H1 (cell line): Measurements from ENCODE around the gene ACVR1.

ENCODE experiments used
- CBX5 ChIP-seq: fragments of 300-800, 300-1000 bp; sonication (generic); IDR thresholded peaks from 2 replicates; pipeline ENCODE4 v1.7.1; 2016; ENCODE audit warnings: antibody characterized with exemption, low read length, low read depth
- CEBPB ChIP-seq: IDR thresholded peaks from 2 replicates; pipeline ENCODE4 v1.6.1; 2012; ENCODE audit warnings: low read depth, low read length
- EP300 ChIP-seq, 2 experiments: IDR thresholded peaks; 1 replicate in 1 of 2; 2 replicates in 1 of 2; pipeline ENCODE4 v1.6.1; 2011 to 2012; ENCODE audit warnings: low read depth in 2 of 2, low read length in 2 of 2, mild to moderate bottlenecking in 2 of 2, borderline replicate concordance in 1 of 2, inconsistent platforms in 1 of 2, moderate library complexity in 1 of 2
- EZH2 ChIP-seq: fragments of 200-600 bp; sonication (generic); IDR thresholded peaks from 2 replicates; pipeline ENCODE4 v1.7.1; 2012; ENCODE audit warnings: low read depth, mild to moderate bottlenecking, moderate library complexity, low read length, inconsistent platforms; ENCODE audit not compliant: severe bottlenecking
- JUN ChIP-seq: IDR thresholded peaks from 2 replicates; pipeline ENCODE4 v1.6.1; 2011; ENCODE audit warnings: low read depth, mild to moderate bottlenecking, improper control_type of control experiment, low read length
- POLR2A ChIP-seq, 2 experiments: IDR thresholded peaks; 1 replicate in 1 of 2; 2 replicates in 1 of 2; pipeline ENCODE4 v1.6.1; 2011; ENCODE audit warnings: low read depth in 2 of 2, low read length in 2 of 2, mild to moderate bottlenecking in 2 of 2; ENCODE audit errors: control extremely low read depth in 1 of 2
- POLR2AphosphoS5 ChIP-seq: IDR thresholded peaks from 2 replicates; pipeline ENCODE4 v1.6.1; 2011; ENCODE audit warnings: low read depth, low read length
- SIRT6 ChIP-seq: IDR thresholded peaks from one replicate; pipeline ENCODE4 v1.7.1; 2012; ENCODE audit warnings: low read length, inconsistent platforms
- SRF ChIP-seq: IDR thresholded peaks from 2 replicates; pipeline ENCODE4 v1.6.1; 2011; ENCODE audit warnings: mild to moderate bottlenecking, low read depth, low read length, moderate library complexity
- TEAD4 ChIP-seq: IDR thresholded peaks from 2 replicates; pipeline ENCODE4 v1.6.1; 2012; ENCODE audit warnings: low read depth, low read length, inconsistent platforms, mixed read lengths
- YY1 ChIP-seq: IDR thresholded peaks from 2 replicates; pipeline ENCODE4 v1.6.1; 2011; ENCODE audit warnings: low read depth, mild to moderate bottlenecking, low read length
- TF ChIP-seq, protein P1 (sequence below): IDR thresholded peaks from 2 replicates; pipeline ENCODE4 v1.6.1; 2012; ENCODE audit warnings: inconsistent platforms
- TF ChIP-seq, protein P2 (sequence below), 3 experiments: IDR thresholded peaks; 1 replicate in 2 of 3; 2 replicates in 1 of 3; pipeline versions ENCODE4 v1.5.1 to v1.6.1; 2011; ENCODE audit warnings: low read length in 3 of 3, mild to moderate bottlenecking in 3 of 3, inconsistent platforms in 2 of 3, low read depth in 1 of 3, moderate library complexity in 1 of 3; ENCODE audit not compliant: insufficient read depth in 1 of 3; ENCODE audit errors: control extremely low read depth in 1 of 3
- TF ChIP-seq, protein P3 (sequence below): IDR thresholded peaks from 2 replicates; pipeline ENCODE4 v1.6.1; 2012; ENCODE audit warnings: low read length, inconsistent platforms

DNA sequence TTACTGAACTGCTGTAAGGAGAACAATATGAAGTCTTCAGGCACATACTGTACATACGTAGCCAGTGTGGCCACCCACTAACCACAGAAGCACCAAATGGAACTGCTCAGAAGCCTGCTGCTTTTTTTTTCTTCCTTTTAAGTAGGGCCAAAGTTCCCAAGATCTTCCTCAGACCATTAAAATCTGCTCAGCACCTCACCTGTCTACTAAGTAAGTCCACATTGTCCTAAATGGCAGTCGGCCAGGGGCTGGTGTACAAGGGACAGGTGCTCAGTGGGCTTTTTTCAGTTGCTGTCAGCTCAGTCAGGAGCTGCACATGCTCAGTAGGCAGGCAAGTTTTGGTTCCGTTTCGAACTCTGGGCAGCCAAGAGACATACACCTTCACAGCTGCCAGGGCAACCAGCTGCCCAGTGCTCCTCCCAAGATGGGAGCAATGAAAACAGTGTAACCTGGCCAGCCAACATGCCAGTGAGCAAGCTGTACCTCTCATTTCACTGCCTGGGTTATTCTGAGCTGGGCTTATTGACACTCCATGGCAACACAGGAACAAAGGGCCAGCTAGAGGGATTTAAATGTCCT lies 86.1 kb downstream of the ACVR1 start:
- TF ChIP-seq, protein P1, sequence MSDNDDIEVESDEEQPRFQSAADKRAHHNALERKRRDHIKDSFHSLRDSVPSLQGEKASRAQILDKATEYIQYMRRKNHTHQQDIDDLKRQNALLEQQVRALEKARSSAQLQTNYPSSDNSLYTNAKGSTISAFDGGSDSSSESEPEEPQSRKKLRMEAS = no peak
- TF ChIP-seq, protein P2, sequence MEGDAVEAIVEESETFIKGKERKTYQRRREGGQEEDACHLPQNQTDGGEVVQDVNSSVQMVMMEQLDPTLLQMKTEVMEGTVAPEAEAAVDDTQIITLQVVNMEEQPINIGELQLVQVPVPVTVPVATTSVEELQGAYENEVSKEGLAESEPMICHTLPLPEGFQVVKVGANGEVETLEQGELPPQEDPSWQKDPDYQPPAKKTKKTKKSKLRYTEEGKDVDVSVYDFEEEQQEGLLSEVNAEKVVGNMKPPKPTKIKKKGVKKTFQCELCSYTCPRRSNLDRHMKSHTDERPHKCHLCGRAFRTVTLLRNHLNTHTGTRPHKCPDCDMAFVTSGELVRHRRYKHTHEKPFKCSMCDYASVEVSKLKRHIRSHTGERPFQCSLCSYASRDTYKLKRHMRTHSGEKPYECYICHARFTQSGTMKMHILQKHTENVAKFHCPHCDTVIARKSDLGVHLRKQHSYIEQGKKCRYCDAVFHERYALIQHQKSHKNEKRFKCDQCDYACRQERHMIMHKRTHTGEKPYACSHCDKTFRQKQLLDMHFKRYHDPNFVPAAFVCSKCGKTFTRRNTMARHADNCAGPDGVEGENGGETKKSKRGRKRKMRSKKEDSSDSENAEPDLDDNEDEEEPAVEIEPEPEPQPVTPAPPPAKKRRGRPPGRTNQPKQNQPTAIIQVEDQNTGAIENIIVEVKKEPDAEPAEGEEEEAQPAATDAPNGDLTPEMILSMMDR (IDR thresholded peaks at IDR 0.05; ENCODE audit: control extremely low read depth in 1 of 3, insufficient read depth in 1 of 3, low read depth in 1 of 3, low read length in 3 of 3) = no peak
- TF ChIP-seq YY1 = no peak
- no peak for TF ChIP-seq EP300 (IDR thresholded peaks at IDR 0.05; ENCODE audit: borderline replicate concordance in 1 of 2, low read depth in 2 of 2, low read length in 2 of 2)
- no peak for TF ChIP-seq POLR2AphosphoS5
- no peak for TF ChIP-seq CBX5
- TF ChIP-seq, protein P3, sequence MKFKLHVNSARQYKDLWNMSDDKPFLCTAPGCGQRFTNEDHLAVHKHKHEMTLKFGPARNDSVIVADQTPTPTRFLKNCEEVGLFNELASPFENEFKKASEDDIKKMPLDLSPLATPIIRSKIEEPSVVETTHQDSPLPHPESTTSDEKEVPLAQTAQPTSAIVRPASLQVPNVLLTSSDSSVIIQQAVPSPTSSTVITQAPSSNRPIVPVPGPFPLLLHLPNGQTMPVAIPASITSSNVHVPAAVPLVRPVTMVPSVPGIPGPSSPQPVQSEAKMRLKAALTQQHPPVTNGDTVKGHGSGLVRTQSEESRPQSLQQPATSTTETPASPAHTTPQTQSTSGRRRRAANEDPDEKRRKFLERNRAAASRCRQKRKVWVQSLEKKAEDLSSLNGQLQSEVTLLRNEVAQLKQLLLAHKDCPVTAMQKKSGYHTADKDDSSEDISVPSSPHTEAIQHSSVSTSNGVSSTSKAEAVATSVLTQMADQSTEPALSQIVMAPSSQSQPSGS = no peak
- no peak for TF ChIP-seq EZH2
- no peak for TF ChIP-seq POLR2A (IDR thresholded peaks at IDR 0.05; ENCODE audit: control extremely low read depth in 1 of 2, low read depth in 2 of 2, low read length in 2 of 2)
- TF ChIP-seq TEAD4 = no peak
- TF ChIP-seq CEBPB = no peak
- TF ChIP-seq SRF = no peak
- no peak for TF ChIP-seq SIRT6
- no peak for TF ChIP-seq JUN
